Breast epithelium (tissue), 4 donors: ENCODE data around the gene TMEM91. TPM values are rescaled to one million over a fixed set of nuclear protein-coding genes. Genes with fewer than 3 reads are reported as not detected.

ENCODE experiments used
- DNase-seq, 2 donors: peaks; one replicate each; pipeline ENCODE4 v3.0.0-alpha.2; 2019; ENCODE audit warnings: low spot score in 2 of 2
- H3K27ac ChIP-seq, 2 donors: fragments of 200-600 bp; sonication (generic) in 1 of 2; one replicate each; pipeline ENCODE4 v1.5.1; 2016 to 2019; ENCODE audit warnings: mild to moderate bottlenecking in 1 of 2
- H3K27me3 ChIP-seq, 2 donors: fragments of 200-600 bp; sonication (generic) in 1 of 2; one replicate each; pipeline versions ENCODE4 v1.5.1 to v1.6.0; 2017 to 2019; ENCODE audit warnings: control low read depth in 1 of 2, mild to moderate bottlenecking in 1 of 2
- H3K36me3 ChIP-seq: fragments of 200-600 bp; one replicate; pipeline ENCODE4 v1.5.1; 2019
- H3K4me1 ChIP-seq, 2 donors: fragments of 200-600 bp; sonication (generic); one replicate each; pipeline ENCODE4 v1.5.1; 2016 to 2019; ENCODE audit warnings: control low read depth in 1 of 2
- H3K4me3 ChIP-seq, 3 donors: fragments of 200-600 bp; sonication (generic); 1 replicate in 2 of 3; 2 replicates in 1 of 3; pipeline ENCODE4 v1.5.1; 2016 to 2019; ENCODE audit warnings: mild to moderate bottlenecking in 3 of 3, moderate library complexity in 2 of 3
- H3K9me3 ChIP-seq, 2 donors: fragments of 200-600 bp; sonication (generic) in 1 of 2; one replicate each; pipeline ENCODE4 v1.5.1; 2016 to 2019; ENCODE audit warnings: control low read depth in 1 of 2
- CTCF ChIP-seq, 3 donors: fragments of 450-650 bp; IDR thresholded peaks; one replicate each; pipeline ENCODE4 v1.5.1; 2016 to 2017; ENCODE audit warnings: antibody characterized with exemption in 3 of 3, mild to moderate bottlenecking in 3 of 3, moderate library complexity in 3 of 3
- POLR2A ChIP-seq: fragments of 450-650 bp; IDR thresholded peaks from one replicate; pipeline ENCODE4 v1.6.1; 2016; ENCODE audit warnings: antibody characterized with exemption, mild to moderate bottlenecking, moderate library complexity
- POLR2AphosphoS5 ChIP-seq, 3 donors: sonication (generic); formaldehyde crosslinking; IDR thresholded peaks; one replicate each; pipeline ENCODE4 v1.6.1; 2017; ENCODE audit warnings: antibody characterized with exemption in 3 of 3
- intact Hi-C: fragments of 100-400 bp; cut with DNase I; formaldehyde crosslinking; loops from one replicate; pipeline ENCODE4 v1.15.1; 2023; ENCODE audit warnings: low total_unique reads
- total RNA-seq, 3 donors: library from RNA; depleted of rRNA; stranded (reverse); fragments of >200 nt; gene quantifications; one replicate each; pipeline ENCODE4 v1.1.0, GENCODE V29; 2016

TMEM91 gene
- total RNA-seq, 3 donors from 2014 or later = 15.7 to 29.2 (median 17.0) TPM

- intact Hi-C loops = no loop called here
- peak; percentile 82 to 86 for DNase-seq
- no peaks in the 10 kb centered on the region for H3K36me3 ChIP-seq
Measured at GRCh38 chr19:41426952-41427646, 50.8 kb downstream of the TMEM91 start, which contains the start of gene B3GNT8. Gene B3GNT8, minus strand, starts transcription at chr19:41427374. Its CDS starts 596 bp downstream, at chr19:41426778.

GRCh38 chr19:41427647-41428480 is 51.5 kb downstream of the TMEM91 start:
- Histone ChIP-seq H3K9me3 (no peaks in the 10 kb centered on the region), H3K4me3 (peak overlapping the region; percentile 51 to 76 (median 51)), H3K4me1 (peaks cover 0 to 9% of the 10 kb centered on the region in 2 donors), H3K27ac (peak overlapping the region; percentile 81 to 97), H3K36me3 (no peaks in the 10 kb centered on the region), H3K27me3 (no peaks in the 10 kb centered on the region)
- TF ChIP-seq POLR2A = no peak
- TF ChIP-seq POLR2AphosphoS5 (IDR thresholded peaks at IDR 0.05) = no peak
- no peak for TF ChIP-seq CTCF (IDR thresholded peaks at IDR 0.05)
- peak in 1 of 2 donors; percentile 62 for DNase-seq
- intact Hi-C loops = no loop called here

More at GRCh38 chr19:41426952-41427646, 50.8 kb downstream of the TMEM91 start, which contains the start of gene B3GNT8:
- Histone ChIP-seq H3K4me3 (peak within 1 kb of the TSS; percentile 51 to 76 (median 51)), H3K27ac (peak within 1 kb of the TSS; percentile 81 to 97), H3K9me3 (no peaks in the 10 kb centered on the region), H3K27me3 (no peaks in the 10 kb centered on the region), H3K4me1 (peaks cover 0 to 9% of the 10 kb centered on the region in 2 donors)
- TF ChIP-seq POLR2A = no peak
- peak in 1 of 3 donors; percentile 21 for TF ChIP-seq POLR2AphosphoS5 (IDR thresholded peaks at IDR 0.05)

- no peak for DNase-seq
- TF ChIP-seq POLR2AphosphoS5 (IDR thresholded peaks at IDR 0.05) (no peak), POLR2A (no peak), CTCF (IDR thresholded peaks at IDR 0.05) (no peak)
- peaks cover 0 to 9% of the 10 kb centered on the region in 2 donors for H3K4me1 ChIP-seq
- peak overlapping the region; percentile 51 to 76 (median 51) for H3K4me3 ChIP-seq
- peak overlapping the region; percentile 81 to 97 for H3K27ac ChIP-seq
- no peaks in the 10 kb centered on the region for H3K27me3 ChIP-seq
- H3K36me3 ChIP-seq = no peaks in the 10 kb centered on the region
- H3K9me3 ChIP-seq = no peaks in the 10 kb centered on the region
- intact Hi-C loops = no loop called here
Measured at GRCh38 chr19:41428481-41428859, 52.1 kb downstream of the TMEM91 start.

GRCh38 chr19:41430922-41431321 is 54.6 kb downstream of the TMEM91 start:
- TF ChIP-seq CTCF (IDR thresholded peaks at IDR 0.05) (no peak), POLR2AphosphoS5 (IDR thresholded peaks at IDR 0.05) (no peak), POLR2A (no peak)
- intact Hi-C loops = no loop called here
- Histone ChIP-seq H3K27me3 (no peaks in the 10 kb centered on the region), H3K4me3 (no peak overlapping the region), H3K4me1 (peaks cover 0 to 9% of the 10 kb centered on the region in 2 donors), H3K27ac (no peak overlapping the region), H3K36me3 (no peaks in the 10 kb centered on the region), H3K9me3 (no peaks in the 10 kb centered on the region)
- no peak for DNase-seq

- Histone ChIP-seq H3K27ac (no peak overlapping the region), H3K9me3 (no peaks in the 10 kb centered on the region), H3K4me3 (no peak overlapping the region), H3K27me3 (no peaks in the 10 kb centered on the region), H3K36me3 (no peaks in the 10 kb centered on the region), H3K4me1 (peaks cover 0 to 9% of the 10 kb centered on the region in 2 donors)
- no peak for DNase-seq
- intact Hi-C loops = no loop called here
- no peak for TF ChIP-seq POLR2AphosphoS5 (IDR thresholded peaks at IDR 0.05)
- no peak for TF ChIP-seq POLR2A
- no peak for TF ChIP-seq CTCF (IDR thresholded peaks at IDR 0.05)
Measured at GRCh38 chr19:41431426-41432386, 55.4 kb downstream of the TMEM91 start.
